ENCODE results near the gene SSTR3.

GRCh38 chr22:37181681-37182080 is 30.6 kb downstream of the SSTR3 start:
- no peak for TF ChIP-seq POLR2AphosphoS5 (IDR thresholded peaks at IDR 0.05; ENCODE audit: low read depth, low read length)
- no peak for TF ChIP-seq POLR2A (IDR thresholded peaks at IDR 0.05; ENCODE audit: low read depth, low read length)
- TF ChIP-seq TAF1 (IDR thresholded peaks at IDR 0.05; ENCODE audit: borderline replicate concordance, low read depth, low read length), result no peak
